GM18870 (cell line): Measurements from ENCODE around the gene NAXD.

Source experiments
- ATAC-seq: cut with Tn5 transposase; IDR thresholded peaks from one replicate; pipeline ENCODE4 v1.9.1; 2021; ENCODE audit warnings: moderate library complexity; ENCODE audit not compliant: unreplicated experiment

The NAXD gene

GRCh38 chr13:110689041-110689440, 73.7 kb downstream of the NAXD start:
- no peak for ATAC-seq
